Neuron (in vitro differentiated cells): ENCODE results near the gene SLC49A3.

Source experiments
- H2AFZ ChIP-seq: one replicate; pipeline ENCODE4 v1.6.1; 2013; ENCODE audit warnings: low read depth, mild to moderate bottlenecking, inconsistent platforms, low read length, moderate library complexity
- H3K27me3 ChIP-seq: one replicate; pipeline ENCODE4 v1.6.1; 2013; ENCODE audit warnings: low read length; ENCODE audit not compliant: insufficient read depth
- H3K36me3 ChIP-seq: one replicate; pipeline ENCODE4 v1.6.1; 2013; ENCODE audit warnings: low read length; ENCODE audit not compliant: insufficient read depth
- H3K4me1 ChIP-seq: one replicate; pipeline ENCODE4 v1.6.1; 2013; ENCODE audit warnings: low read length; ENCODE audit not compliant: insufficient read depth
- H3K4me3 ChIP-seq: 2 replicates; pipeline ENCODE4 v1.5.1; 2013; ENCODE audit warnings: mild to moderate bottlenecking, low read length, moderate library complexity
- H3K9me3 ChIP-seq: one replicate; pipeline ENCODE4 v1.6.1; 2013; ENCODE audit warnings: low read length

SLC49A3 gene

GRCh38 chr4:659851-660250 lies 29.1 kb downstream of the SLC49A3 start:
- Histone ChIP-seq H3K36me3 (no peaks in the 10 kb centered on the region), H3K27me3 (peaks cover 19% of the 10 kb centered on the region), H3K4me3 (no peak overlapping the region), H3K4me1 (no peaks in the 10 kb centered on the region), H3K9me3 (peaks cover 8% of the 10 kb centered on the region), H2AFZ (no peak overlapping the region)

GRCh38 chr4:658681-659667 lies 30.0 kb downstream of the SLC49A3 start:
- Histone ChIP-seq H2AFZ (no peak overlapping the region), H3K4me1 (no peaks in the 10 kb centered on the region), H3K36me3 (no peaks in the 10 kb centered on the region), H3K27me3 (peaks cover 11% of the 10 kb centered on the region), H3K4me3 (no peak overlapping the region), H3K9me3 (peaks cover 5% of the 10 kb centered on the region)

- Histone ChIP-seq H3K9me3 (peaks cover 5% of the 10 kb centered on the region), H3K4me3 (no peak overlapping the region), H3K4me1 (no peaks in the 10 kb centered on the region), H3K27me3 (peaks cover 2% of the 10 kb centered on the region), H2AFZ (no peak overlapping the region), H3K36me3 (no peaks in the 10 kb centered on the region)
Observed at GRCh38 chr4:657834-658667, 30.9 kb downstream of the SLC49A3 start.

GRCh38 chr4:657338-657833 lies 31.6 kb downstream of the SLC49A3 start:
- Histone ChIP-seq H3K4me3 (no peak overlapping the region), H2AFZ (no peak overlapping the region)

GRCh38 chr4:656436-657337 lies 32.3 kb downstream of the SLC49A3 start:
- Histone ChIP-seq H3K36me3 (no peaks in the 10 kb centered on the region), H3K27me3 (no peaks in the 10 kb centered on the region), H2AFZ (no peak overlapping the region), H3K4me3 (no peak overlapping the region), H3K4me1 (no peaks in the 10 kb centered on the region), H3K9me3 (peaks cover 2% of the 10 kb centered on the region)

More at GRCh38 chr4:657338-657833, 31.6 kb downstream of the SLC49A3 start:
- H3K9me3 ChIP-seq: peaks cover 5% of the 10 kb centered on the region
- no peaks in the 10 kb centered on the region for H3K36me3 ChIP-seq
- no peaks in the 10 kb centered on the region for H3K27me3 ChIP-seq
- no peaks in the 10 kb centered on the region for H3K4me1 ChIP-seq

GRCh38 chr4:655464-656151 lies 33.3 kb downstream of the SLC49A3 start:
- Histone ChIP-seq H3K4me3 (no peak overlapping the region), H3K9me3 (peaks cover 2% of the 10 kb centered on the region), H3K36me3 (no peaks in the 10 kb centered on the region), H3K27me3 (no peaks in the 10 kb centered on the region), H2AFZ (no peak overlapping the region), H3K4me1 (no peaks in the 10 kb centered on the region)

GRCh38 chr4:654871-655463 lies 34.0 kb downstream of the SLC49A3 start:
- Histone ChIP-seq H3K27me3 (no peaks in the 10 kb centered on the region), H3K4me3 (no peak overlapping the region), H2AFZ (no peak overlapping the region), H3K36me3 (no peaks in the 10 kb centered on the region), H3K4me1 (no peaks in the 10 kb centered on the region), H3K9me3 (peaks cover 2% of the 10 kb centered on the region)

- no peaks in the 10 kb centered on the region for H3K9me3 ChIP-seq
- H2AFZ ChIP-seq: no peak overlapping the region
- no peak overlapping the region for H3K4me3 ChIP-seq
- H3K36me3 ChIP-seq: no peaks in the 10 kb centered on the region
- no peaks in the 10 kb centered on the region for H3K4me1 ChIP-seq
- peaks cover 3% of the 10 kb centered on the region for H3K27me3 ChIP-seq
Observed at GRCh38 chr4:654503-654845, 34.5 kb downstream of the SLC49A3 start.

- Histone ChIP-seq H3K27me3 (peaks cover 3% of the 10 kb centered on the region), H3K36me3 (no peaks in the 10 kb centered on the region), H3K4me3 (no peak overlapping the region), H3K9me3 (no peaks in the 10 kb centered on the region), H3K4me1 (no peaks in the 10 kb centered on the region), H2AFZ (no peak overlapping the region)
Observed at GRCh38 chr4:653831-654502, 35.0 kb downstream of the SLC49A3 start.

- Histone ChIP-seq H3K4me3 (no peak overlapping the region), H3K27me3 (peaks cover 3% of the 10 kb centered on the region), H3K4me1 (no peaks in the 10 kb centered on the region), H2AFZ (no peak overlapping the region), H3K9me3 (no peaks in the 10 kb centered on the region), H3K36me3 (no peaks in the 10 kb centered on the region)
Observed at GRCh38 chr4:653080-653821, 35.7 kb downstream of the SLC49A3 start.
